ENCODE results near the gene PHYH. TPM values are rescaled to one million over a fixed set of nuclear protein-coding genes. Genes with fewer than 3 reads are reported as not detected.

Gene PHYH
- total and polyA plus RNA-seq, 7 donors, result 99.3 to 237 (median 184) TPM

GRCh38 chr10:13302821-13303555 lies 3.1 kb upstream of the PHYH start:
- no peaks in the 10 kb centered on the region for H3K9me3 ChIP-seq
- H3K27ac ChIP-seq, result peak overlapping the region; percentile 99
- H3K36me3 ChIP-seq (ENCODE audit: insufficient read depth in 1 of 2, low read depth in 1 of 2), result no peaks in the 10 kb centered on the region
- TF ChIP-seq CTCF (IDR thresholded peaks at IDR 0.05), result no peak
- no peaks in the 10 kb centered on the region for H3K27me3 ChIP-seq (ENCODE audit: insufficient read depth in 3 of 3, low read length in 2 of 3)
- intact Hi-C loops (cut with DNase I), result loop anchor here (2.0 to 5.0 kb wide), 2 partner anchors 44 to 142 kb away; partner anchors contain the start of genes MCM10 (in 2 of the 2) and SEPHS1 (in 1 of the 2)
- peak overlapping the region; percentile 74 for H3K4me3 ChIP-seq
- H3K4me1 ChIP-seq, result peaks cover 6% of the 10 kb centered on the region
- no peak for DNase-seq
- ATAC-seq, result no peak
- WGBS, 3 donors, result 80 to 83% (median 82%) methylated on average over 23 of the region's 23 CpGs

- Histone ChIP-seq H3K4me1 (peaks cover 6% of the 10 kb centered on the region), H3K4me3 (peak overlapping the region; percentile 87), H3K27ac (peak overlapping the region; percentile 99), H3K27me3 (ENCODE audit: insufficient read depth in 3 of 3, low read length in 2 of 3) (no peaks in the 10 kb centered on the region), H3K9me3 (no peaks in the 10 kb centered on the region), H3K36me3 (ENCODE audit: insufficient read depth in 1 of 2, low read depth in 1 of 2) (peaks cover 0 to 20% of the 10 kb centered on the region in 2 donors)
- ATAC-seq, result no peak
- WGBS, 3 donors, result 23 to 34% (median 32%) methylated on average over 19 to 20 of the region's 20 CpGs
- TF ChIP-seq CTCF (IDR thresholded peaks at IDR 0.05), result no peak
- intact Hi-C loops (cut with DNase I), result no loop called here
- no peak for DNase-seq
Measured at GRCh38 chr10:13298748-13299436, 972 bp downstream of the PHYH start.

GRCh38 chr10:13296476-13296875 lies 3.4 kb downstream of the PHYH start:
- Histone ChIP-seq H3K36me3 (ENCODE audit: insufficient read depth in 1 of 2, low read depth in 1 of 2) (peaks cover 0 to 43% of the 10 kb centered on the region in 2 donors), H3K4me1 (peaks cover 3% of the 10 kb centered on the region), H3K9me3 (no peaks in the 10 kb centered on the region), H3K4me3 (no peak overlapping the region), H3K27me3 (ENCODE audit: insufficient read depth in 3 of 3, low read length in 2 of 3) (no peaks in the 10 kb centered on the region), H3K27ac (no peak overlapping the region)
- DNase-seq (no peak), ATAC-seq (no peak)
- TF ChIP-seq CTCF (IDR thresholded peaks at IDR 0.05), result no peak
- intact Hi-C loops (cut with DNase I), result no loop called here
- 88 to 92% (median 89%) methylated on average over 6 to 10 of the region's 10 CpGs for WGBS, 3 donors

GRCh38 chr10:13294784-13295183 lies 5.1 kb downstream of the PHYH start:
- Histone ChIP-seq H3K4me1 (no peaks in the 10 kb centered on the region), H3K9me3 (no peaks in the 10 kb centered on the region), H3K27me3 (ENCODE audit: insufficient read depth in 3 of 3, low read length in 2 of 3) (no peaks in the 10 kb centered on the region), H3K4me3 (no peak overlapping the region), H3K27ac (no peak overlapping the region), H3K36me3 (ENCODE audit: insufficient read depth in 1 of 2, low read depth in 1 of 2) (peaks cover 4 to 59% of the 10 kb centered on the region in 2 donors)
- no peak for TF ChIP-seq CTCF (IDR thresholded peaks at IDR 0.05)
- intact Hi-C loops (cut with DNase I), result no loop called here
- no peak for DNase-seq
- WGBS, 3 donors, result 86 to 94% (median 91%) methylated on average over 2 of the region's 2 CpGs
- ATAC-seq, result no peak

All from psoas muscle (tissue), 8 donors.